Activated CD4-positive, alpha-beta T cell treated with anti-CD3 and anti-CD28 coated beads, Interleukin-2, amount 50 U/mL, for 1 hour (primary cell): ENCODE measurements around the gene RIPK3.
"Not testable (repeated sequence)": the region's sequence is repeated elsewhere in the genome, so short reads cannot be mapped to it uniquely, and the experiment has no call there.

Experiments used
- DNase-seq: peaks from one replicate; pipeline ENCODE4 v3.0.0-alpha.2; 2020

The RIPK3 gene

DNA sequence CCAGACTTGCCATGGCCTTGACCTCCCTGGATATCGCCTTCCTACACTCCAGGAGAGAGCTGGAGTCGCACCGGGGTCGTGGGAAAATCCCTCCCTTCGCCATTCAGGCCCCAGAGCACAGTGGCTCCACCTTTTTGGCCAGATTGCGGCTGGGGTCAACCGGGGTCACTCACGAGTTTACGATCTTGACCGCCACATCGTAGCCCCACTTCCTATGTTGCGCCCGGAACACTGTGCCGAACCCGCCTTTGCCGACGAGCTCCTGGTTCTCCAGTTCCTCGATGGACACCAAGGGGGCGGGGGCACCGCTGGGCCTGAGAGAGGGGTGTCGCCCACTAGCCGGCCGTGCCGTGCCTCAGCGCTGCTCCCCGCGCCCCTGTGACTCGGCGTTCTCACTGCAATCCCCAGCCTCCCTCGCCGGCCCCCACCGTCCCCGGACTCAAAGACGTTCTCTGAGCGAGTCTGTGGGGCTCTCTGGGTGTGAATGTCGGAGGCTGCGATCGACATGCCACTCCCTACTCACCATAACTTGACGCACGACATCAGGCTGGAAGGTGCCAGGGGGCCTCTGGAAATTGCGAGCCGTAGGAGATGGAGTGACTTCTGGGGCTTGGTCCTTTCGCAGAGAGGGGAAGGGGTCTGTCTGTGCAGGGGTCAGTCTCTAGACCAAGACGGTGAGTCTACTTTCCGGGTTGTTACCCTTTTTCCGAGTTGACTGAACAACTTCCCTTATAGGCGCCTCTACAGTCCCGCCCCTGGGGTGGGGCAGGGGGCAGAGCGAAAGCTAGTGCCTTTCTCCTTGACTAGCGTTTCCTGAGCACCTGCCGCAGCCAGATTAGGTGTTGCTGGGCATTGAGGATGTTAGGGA is at the start of gene RIPK3:
Gene RIPK3, minus strand, starts transcription at position 708 of the 868 bp plus-strand sequence. Its CDS starts 165 bp downstream, at position 543.
- DNase-seq = peak; percentile 65

DNA sequence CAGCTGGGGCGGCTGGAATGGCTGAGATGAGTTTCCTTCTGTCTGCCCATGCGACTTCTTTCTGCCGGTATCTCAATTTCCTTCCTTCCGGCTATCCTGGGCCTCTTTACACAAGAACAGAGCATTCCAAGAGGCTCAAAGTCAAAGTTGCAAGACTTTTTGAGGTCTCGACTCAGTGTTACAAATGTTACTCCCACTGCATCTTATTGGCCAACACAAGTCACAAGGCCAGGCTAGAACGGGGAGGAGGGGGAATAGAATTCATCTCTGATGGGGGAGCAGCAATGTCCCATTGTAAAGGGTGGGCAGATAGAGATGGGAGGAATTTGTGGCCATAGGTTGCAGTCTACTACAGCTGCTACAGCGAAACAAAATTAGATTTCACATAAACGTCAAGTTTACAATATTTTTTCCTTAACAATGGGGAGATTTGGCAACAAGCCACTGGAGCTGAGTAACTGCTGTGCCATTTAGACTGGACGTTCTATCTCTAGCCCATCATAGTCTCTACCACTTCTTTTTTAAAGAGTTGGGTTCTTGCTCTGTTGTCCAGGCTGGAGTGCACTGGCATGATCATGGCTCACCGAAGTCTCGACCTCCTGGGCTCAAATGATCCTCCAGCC is 49.5 kb upstream of the RIPK3 start:
- no peak for DNase-seq

DNA sequence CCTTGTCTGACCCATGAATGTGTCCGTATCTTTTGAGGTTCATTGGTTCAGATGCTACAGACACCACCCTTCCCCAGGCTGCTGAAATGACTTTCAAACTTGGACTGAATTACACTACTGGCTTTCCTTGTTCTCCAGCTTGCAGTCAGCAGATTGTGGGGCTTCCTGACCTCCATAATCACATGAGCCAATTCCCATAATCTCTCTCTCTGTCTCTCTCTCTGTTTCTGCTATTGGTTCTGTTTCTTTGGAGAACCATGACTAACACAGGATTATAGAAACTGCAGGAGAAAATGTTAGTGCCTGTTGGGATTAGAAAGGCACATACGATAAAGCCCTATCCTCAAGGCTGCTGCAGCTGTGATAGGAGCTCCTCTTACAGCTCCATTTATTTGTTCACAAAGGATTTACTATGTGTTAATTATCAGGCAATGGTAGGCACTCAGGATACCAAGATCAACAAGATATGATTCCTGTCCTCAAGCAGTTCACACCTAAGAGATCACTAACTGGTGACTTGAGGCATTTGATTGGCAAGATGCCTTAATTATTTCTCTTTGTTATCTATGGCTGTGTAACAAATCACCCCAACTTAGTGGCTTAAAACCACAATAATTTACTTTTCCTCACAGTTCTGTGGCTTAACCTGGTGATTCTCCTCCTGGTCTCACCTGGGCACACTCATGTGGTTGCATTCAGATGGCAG is 48.8 kb upstream of the RIPK3 start:
- DNase-seq = no peak

DNA sequence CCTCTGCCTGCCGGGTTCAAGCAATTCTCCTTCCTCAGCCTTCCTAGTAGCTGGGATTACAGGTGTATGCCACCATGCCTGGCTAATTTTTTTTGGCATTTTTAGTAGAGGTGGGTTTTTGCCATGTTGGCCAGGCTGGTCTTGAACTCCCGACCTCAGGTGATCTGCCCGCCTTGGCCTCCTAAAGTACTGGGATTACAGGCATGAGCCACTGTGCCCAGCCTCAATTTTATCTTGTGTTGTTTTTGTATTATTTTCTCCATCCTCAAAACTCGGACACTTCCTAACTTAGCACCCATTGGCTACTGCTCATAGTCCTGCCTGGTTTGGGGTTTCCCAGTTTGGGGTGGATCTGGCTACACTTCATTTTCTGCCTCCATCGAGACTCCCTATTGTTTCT is 47.8 kb upstream of the RIPK3 start:
- not testable (repeated sequence) for DNase-seq

DNA sequence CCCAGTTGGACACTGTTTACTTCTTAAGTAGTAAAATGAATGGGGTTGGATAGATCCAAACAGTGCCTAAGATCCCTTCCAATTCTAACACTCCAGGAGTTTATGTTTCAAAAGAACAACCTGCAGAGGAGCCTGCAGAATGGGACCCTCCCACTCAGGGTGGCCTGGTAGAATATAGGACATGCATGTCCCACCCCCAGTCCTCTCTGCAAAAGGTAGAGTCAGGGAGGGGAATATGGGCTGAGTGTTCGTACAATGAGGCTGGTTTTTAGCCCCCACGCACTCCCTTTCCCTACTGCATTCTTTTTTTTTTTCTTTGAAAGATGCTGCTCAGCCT is 47.2 kb upstream of the RIPK3 start:
- no peak for DNase-seq

DNA sequence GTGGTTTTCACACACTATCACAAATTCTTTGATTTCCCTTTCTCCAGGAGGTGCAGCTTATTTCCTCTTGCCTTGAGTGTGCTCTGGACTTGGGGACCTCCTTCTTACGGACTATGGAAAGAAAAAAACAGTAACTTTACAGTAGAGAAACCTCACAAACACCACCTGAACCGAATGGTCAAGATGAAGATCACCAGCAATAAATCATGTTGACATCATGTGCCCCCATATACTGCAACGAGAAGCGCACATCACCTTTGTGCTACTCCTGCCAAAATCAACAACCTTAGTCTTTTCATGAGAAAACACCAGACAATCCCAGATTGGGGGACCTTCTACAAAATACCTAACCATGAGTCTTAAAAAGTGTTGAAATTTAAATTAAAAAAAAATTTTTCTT is 45.7 kb upstream of the RIPK3 start:
- DNase-seq = no peak

DNA sequence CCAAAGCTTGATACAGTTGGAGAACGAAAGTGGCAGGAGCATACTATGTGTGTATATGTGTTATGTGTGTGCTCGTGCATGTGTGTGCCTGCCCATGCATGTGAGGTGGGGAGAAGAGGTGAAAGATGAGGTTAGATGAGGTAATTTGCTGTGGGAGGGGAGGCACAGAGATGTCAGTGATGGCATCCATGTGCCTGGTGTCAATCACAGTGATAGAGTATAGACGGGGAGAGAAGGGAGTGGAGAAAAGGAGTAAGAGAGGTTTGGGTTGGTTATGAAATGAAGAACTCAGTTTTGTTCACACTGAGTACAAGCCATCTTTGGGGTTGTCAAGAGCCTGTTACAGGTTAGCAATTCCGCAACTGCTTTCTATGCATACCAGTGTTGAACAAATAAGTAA is 44.4 kb upstream of the RIPK3 start:
- no peak for DNase-seq

DNA sequence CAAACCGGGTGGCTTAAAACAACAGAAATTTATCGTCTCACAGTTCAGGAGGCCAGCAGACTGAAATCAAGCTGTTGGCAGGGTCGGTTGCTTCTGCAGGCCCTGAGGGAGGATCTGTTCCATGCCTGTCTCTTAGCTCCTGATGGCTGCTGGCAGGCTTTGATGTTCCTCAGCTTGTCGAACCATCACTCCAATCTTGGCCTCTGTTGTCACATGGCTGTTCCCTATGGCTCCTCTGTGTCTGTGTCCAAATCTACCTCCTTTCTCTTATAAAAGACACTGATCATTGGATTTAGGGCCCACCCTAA is 42.2 kb upstream of the RIPK3 start:
- DNase-seq = no peak

DNA sequence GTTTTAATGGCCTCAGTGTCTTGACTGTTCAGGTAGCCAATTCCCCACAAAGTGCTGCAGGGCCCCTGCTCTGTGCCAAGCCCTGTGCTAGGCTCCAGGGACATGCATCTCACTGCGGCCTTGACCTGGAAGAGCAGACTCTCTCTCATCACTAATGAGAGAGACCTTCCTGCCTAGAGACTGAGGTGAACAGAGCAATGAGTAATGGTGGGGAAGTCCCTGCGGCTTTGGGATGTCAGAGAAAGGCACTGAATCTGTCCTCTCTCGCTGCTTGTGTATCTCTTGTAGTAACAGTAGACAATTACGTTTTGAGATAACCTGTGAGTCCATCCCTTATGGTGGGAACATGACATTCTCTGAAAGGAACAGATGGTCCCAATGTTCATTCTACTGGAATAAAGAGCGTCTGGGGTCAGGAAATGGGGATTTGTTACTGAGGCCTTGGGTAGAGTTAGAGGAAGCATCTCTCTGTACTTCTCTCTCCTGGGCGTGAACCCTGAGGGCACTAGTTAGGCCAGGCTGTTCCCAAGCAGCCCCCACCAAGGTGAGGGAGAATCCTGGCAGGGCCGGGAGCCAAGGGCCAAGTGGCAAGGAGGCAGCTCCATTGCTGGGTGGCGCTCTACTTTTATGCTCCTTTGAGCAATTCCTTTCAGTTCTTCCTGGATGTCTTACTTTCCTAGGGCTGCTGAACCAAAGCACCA is 41.7 kb upstream of the RIPK3 start:
- no peak for DNase-seq

DNA sequence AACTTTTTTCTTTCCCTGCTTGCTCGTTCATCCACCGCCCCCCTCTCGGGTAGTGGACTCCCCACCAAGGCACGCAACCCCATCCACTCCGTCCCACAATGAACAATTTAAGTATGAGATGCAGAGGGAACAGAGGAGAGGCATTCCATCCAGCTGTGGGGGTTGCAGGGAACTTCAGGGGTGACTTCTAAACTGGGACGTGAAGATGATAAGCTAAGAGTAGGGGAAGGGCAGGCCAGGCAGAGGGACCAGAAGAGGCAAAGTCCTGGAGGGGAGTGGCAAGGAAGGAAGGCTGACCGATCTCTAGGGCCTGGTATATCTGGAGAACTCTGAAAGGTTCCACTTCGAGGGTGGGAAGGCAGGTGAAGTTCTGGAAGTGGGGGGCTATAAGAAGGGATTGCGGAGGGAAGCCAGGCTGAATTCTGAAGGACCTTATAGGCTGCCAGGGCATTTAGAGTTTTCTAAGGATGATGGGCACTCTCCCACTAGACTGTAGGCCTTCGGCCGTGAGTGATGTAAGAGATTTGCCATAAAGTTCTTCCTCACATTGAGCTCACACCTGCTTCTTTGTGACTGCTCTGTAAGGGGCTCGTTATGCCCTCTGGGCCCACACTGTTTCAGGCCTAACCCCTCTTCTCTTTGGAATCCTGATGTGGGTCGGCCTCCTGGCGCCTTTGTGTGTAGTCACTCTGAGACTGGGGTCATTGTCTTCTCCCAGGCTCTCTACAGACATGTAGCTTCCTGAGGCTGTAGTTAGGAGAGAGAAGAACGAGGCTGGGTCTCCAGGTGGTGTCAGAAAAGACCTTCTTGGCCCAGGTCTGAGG is 40.3 kb upstream of the RIPK3 start:
- DNase-seq = no peak

DNA sequence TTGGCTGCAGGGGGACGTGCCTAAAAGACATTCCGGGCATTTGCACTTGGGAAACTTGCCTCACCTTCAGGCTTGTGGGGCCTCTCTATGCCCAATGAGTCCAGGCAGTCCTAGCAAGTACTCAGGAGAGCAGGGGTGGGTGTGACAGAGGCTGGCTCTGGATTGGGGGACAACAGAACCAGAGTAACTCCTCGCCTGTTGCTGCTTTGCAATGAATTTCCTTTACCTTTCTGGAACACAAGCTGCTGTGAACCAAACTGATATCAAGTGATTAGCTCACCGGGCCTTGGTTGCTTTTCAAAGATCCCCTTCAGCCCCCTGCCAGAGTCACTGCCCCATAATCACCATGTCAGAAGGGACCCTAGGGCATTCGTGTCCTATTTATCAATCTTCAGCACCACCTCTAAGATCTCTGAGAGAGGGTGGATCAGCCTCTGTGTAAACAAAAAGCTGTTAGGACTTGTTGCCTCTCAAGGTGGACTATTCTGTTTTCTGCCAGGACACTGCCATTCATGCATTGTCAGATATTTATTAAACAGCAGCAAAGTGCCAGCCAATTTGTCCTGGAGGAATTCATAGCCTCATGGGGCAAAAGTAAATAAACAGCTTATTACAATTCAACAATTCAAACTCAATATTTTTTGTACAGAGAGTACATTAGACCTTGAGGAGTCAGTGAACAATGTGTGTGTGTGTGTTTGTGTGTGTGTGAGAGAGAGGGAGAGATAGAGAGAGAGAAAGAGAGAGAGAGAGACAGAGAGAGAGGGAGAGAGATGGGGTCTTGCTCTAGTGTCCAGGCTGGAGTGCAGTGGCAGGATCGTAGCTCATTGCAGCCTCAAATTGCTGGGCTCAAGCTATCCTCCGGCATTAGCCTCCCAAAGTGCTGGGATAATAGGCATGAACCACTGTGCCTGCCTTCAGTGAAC is 39.5 kb upstream of the RIPK3 start:
- DNase-seq = no peak

DNA sequence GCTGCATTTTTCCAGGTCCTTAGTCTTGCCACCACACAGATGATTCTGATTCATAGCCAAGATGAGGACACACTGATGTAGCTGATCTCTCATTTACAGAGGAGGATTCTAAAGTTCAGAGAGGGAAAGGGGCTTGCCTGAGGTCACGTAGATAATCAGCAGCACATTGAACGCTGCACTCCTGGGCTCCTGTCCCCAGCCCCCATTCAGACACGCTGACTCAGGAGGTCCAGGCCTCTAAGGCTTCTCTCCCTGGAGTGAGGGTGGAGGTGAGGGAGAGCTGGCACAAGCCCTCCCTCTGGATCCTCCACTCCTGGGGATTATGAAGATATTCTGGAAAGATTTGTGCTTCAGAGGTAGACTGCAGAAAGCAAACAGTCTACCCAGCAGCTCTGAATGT is 38.5 kb upstream of the RIPK3 start:
- no peak for DNase-seq

DNA sequence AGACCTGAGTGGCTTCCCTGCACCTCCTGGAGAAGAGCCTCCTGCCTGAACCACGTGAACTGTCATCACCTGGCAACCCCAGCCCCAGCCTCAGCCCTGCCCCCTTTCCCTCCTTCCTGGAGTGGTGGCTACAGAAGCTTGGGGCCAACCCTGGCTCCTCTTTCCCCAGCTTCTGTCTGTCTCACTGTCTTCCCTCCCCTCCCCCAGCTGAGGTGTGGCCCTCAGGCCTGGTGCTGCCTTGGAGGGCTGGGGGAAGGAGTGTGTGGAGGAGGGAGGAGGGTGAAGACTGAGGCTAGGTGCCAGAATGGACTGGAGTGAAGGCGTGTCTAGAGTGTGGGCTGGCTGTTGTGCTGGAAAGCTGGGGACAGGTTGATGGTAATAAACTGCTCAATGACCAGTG is 37.9 kb upstream of the RIPK3 start:
- DNase-seq = no peak

DNA sequence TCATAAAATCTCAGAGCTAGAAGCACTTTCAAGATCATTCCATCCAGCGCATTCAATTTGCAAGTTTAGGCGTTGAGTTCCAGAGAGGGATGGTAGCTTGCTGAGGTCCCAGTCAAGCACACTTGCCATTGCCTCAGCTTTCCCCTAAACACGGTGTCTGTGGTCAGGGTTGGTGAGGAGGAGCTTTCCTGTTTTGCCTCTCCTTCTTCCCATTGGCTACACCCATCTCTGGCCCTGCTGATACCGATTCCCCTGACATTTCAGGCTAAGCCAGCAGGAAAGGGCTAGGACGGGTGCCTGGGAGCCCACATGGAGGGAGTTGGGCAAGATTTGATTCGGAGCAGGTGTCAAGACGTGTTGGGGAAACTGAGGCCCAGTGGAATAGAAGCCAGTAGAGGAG is 37.3 kb upstream of the RIPK3 start:
- DNase-seq = no peak

DNA sequence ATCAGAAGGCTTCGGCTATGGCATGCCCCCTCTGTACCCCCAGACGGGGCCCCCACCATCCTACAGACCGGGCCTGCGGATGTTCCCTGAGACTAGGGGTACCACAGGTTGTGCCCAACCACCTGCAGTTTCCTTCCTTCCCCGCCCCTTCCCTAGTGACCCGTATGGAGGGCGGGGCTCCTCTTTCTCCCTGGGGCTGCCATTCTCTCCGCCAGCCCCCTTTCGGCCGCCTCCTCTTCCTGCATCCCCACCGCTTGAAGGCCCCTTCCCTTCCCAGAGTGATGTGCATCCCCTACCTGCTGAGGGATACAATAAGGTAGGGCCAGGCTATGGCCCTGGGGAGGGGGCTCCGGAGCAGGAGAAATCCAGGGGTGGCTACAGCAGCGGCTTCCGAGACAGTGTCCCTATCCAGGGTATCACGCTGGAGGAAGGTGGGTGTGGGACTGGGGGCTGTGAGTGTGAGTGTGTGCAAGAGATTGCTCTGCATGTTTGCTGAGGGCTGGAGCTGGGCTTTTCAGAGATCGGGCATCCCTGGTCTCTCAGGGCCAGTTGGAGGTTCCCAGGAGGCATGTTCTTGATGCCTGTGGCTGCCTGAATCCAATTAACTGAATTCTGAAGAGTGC is 36.8 kb upstream of the RIPK3 start:
- DNase-seq = no peak

DNA sequence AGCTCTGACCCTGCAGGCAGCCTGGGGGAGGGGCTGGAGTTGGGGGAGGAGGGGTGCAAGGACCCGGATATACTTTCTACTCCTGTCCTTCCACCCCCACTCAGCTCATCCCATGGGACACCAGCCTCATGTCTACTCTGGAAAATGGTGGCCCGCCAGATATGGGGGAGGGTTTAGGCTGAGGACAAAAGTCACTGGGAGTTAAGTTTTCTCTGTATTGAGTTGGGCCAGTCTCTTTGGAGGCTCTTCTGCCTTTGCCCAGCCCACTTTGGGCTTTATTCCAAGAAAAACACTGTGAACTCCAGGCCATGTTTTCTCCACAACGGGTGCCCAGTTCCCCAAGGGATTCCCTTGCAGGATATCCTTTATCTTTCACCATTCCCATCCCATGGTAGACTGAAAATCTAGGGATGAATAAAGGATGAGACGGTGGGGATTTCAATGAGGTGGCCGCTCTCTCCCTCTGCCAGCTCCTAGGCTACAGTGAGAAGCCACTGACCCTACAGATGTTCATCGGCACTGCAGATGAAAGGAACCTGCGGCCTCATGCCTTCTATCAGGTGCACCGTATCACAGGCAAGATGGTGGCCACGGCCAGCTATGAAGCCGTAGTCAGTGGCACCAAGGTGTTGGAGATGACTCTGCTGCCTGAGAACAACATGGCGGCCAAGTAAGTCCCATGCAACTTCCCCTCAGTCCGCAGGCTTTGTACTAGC is 33.1 kb upstream of the RIPK3 start:
- DNase-seq = no peak

DNA sequence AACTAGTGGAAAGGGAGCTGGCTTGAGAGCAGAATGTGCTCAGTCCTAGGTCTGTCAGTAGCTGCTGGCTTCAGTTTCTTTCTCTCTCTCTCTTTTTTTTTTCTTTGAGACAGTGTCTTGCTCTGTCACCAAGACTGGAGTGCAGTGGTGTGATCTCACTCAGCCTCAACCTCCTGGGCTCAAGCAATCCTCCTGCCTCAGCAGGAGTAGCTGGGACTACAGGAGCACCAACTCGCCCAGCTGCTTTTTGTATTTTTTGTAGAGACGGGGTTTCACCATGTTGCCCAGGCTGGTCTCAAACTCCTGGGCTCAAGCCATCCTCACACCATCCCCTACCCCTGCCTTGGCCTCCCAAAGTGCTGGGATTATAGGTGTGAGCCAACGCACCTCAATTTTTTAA is 31.8 kb upstream of the RIPK3 start:
- not testable (repeated sequence) for DNase-seq

DNA sequence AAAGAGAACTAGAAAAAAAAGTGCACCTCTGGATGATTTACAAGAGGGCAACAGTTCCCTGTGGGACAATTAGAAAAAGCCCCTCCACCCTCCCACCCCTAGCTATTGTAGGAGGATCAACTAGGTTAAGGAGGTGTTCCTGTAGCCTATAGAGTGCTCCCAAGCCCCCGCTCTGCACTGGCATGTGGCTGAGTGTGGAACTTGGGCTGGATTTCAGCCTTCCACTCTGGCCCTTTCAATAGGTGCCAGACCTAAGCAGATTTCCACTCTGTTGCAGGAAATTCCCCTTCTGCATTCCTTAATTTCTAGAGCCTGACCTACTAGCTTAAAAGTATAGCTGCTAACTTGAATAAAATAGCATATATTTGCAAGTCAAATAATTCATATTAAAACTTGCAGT is 31.0 kb upstream of the RIPK3 start:
- no peak for DNase-seq

DNA sequence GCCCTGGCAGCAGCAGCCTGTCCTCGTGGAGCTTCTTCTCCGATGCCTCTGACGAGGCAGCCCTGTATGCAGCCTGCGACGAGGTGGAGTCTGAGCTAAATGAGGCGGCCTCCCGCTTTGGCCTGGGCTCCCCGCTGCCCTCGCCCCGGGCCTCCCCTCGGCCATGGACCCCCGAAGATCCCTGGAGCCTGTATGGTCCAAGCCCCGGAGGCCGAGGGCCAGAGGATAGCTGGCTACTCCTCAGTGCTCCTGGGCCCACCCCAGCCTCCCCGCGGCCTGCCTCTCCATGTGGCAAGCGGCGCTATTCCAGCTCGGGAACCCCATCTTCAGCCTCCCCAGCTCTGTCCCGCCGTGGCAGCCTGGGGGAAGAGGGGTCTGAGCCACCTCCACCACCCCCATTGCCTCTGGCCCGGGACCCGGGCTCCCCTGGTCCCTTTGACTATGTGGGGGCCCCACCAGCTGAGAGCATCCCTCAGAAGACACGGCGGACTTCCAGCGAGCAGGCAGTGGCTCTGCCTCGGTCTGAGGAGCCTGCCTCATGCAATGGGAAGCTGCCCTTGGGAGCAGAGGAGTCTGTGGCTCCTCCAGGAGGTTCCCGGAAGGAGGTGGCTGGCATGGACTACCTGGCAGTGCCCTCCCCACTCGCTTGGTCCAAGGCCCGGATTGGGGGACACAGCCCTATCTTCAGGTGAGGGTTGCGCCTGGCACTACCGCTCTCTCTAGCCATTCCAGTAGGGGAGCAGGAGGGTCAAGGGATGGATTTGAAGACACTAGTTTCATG is 30.3 kb upstream of the RIPK3 start:
- no peak for DNase-seq

DNA sequence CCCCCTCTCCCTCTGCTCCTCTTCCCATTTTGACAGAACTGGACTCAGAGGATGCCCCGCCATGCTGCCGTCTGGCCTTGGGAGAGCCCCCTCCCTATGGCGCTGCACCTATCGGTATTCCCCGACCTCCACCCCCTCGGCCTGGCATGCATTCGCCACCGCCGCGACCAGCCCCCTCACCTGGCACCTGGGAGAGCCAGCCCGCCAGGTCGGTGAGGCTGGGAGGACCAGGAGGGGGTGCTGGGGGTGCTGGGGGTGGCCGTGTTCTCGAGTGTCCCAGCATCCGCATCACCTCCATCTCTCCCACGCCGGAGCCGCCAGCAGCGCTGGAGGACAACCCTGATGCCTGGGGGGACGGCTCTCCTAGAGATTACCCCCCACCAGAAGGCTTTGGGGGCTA is 29.7 kb upstream of the RIPK3 start:
- no peak for DNase-seq
